Central memory CD8-positive, alpha-beta T cell (primary cell): ENCODE results near the gene DNAJC7.

Experiments used
- ATAC-seq: fragments of 150-1000 bp; cut with Tn5 transposase; replicated peaks from 2 replicates; pipeline ENCODE4 v1.10.0; 2022; ENCODE audit warnings: mild to moderate bottlenecking, moderate FRiP score, moderate number of reproducible peaks; ENCODE audit not compliant: poor library complexity, severe bottlenecking; ENCODE audit errors: extremely low read depth
- DNase-seq, 2 donors: peaks; one replicate each; pipeline ENCODE4 v3.0.0; 2021; ENCODE audit warnings: low spot score in 2 of 2
- H3K27ac Mint-ChIP-seq: one replicate; pipeline ENCODE4 v1.8.0; 2022; ENCODE audit warnings: low read depth, mild to moderate bottlenecking, moderate library complexity, mixed read lengths
- H3K27me3 Mint-ChIP-seq: one replicate; pipeline ENCODE4 v1.8.0; 2022; ENCODE audit warnings: mixed read lengths
- H3K36me3 Mint-ChIP-seq: one replicate; pipeline ENCODE4 v1.8.0; 2022; ENCODE audit warnings: mild to moderate bottlenecking, moderate library complexity, mixed read lengths; ENCODE audit not compliant: insufficient read depth
- H3K4me1 Mint-ChIP-seq: one replicate; pipeline ENCODE4 v1.8.0; 2022; ENCODE audit warnings: mixed read lengths
- H3K4me3 Mint-ChIP-seq: one replicate; pipeline ENCODE4 v1.8.0; 2022; ENCODE audit warnings: mild to moderate bottlenecking, moderate library complexity, mixed read lengths
- H3K9me3 Mint-ChIP-seq: one replicate; pipeline ENCODE4 v1.8.0; 2022; ENCODE audit warnings: mixed read lengths

The DNAJC7 gene

DNA sequence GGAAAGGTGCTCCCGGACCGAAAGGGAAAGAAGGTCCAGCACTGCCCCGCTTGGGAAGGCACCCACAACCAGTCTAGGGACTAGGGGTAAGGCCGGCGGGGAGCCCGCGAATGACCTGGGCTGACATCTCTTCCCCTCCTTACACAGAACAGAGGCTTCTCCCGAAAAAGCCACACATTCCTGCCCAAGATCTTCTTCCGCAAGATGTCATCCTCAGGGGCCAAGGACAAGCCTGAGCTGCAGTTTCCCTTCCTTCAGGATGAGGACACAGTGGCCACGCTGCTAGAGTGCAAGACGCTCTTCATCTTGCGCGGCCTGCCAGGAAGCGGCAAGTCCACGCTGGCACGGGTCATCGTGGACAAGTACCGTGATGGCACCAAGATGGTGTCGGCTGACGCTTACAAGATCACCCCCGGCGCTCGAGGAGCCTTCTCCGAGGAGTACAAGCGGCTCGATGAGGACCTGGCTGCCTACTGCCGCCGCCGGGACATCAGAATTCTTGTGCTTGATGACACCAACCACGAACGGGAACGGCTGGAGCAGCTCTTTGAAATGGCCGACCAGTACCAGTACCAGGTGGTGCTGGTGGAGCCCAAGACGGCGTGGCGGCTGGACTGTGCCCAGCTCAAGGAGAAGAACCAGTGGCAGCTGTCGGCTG lies 49.2 kb downstream of the DNAJC7 start:
- no peaks in the 10 kb centered on the region for H3K9me3 Mint-ChIP-seq

DNA sequence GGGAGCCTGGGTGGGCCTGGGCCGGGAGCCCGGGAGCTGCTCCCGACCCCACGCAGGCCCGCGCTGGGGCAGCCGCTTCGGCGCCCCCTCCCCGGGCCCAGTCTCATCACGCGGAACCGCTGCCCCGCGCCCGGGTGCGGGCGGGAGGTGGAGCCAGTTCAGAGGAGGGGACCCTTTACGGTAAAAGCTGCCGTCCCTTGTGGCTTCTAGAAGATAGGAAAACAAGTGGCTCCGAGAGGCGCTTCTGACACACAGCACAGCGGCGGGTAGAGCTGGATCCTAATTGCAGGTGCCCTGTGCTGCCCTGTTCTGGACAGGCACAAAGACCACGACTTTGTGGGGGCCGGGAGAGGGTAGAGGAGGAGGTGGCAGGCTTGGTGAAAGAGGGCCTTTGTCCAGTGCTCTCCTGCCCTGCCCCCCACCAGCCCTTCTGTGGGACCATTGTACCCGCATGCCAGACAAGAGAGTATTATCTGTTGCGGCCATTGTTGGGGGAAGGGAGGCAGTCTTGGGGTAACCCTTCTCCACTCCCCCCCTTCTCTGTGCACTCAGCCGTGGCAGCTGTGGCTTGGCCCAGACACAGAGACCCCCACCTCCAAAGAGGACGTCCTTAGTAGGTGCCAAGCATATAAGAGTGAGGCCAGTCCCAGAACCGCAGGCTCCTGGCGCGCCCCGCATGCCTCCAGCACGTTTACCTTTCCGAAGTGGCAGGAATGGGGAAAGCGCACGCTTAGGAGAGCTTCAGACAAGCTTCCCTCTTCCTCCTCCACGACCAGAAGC lies 49.9 kb downstream of the DNAJC7 start:
- H3K27me3 Mint-ChIP-seq: no peaks in the 10 kb centered on the region

More for the DNA sequence above, 49.2 kb downstream of the DNAJC7 start:
- ATAC-seq: no peak
- H3K36me3 Mint-ChIP-seq: peaks cover 23% of the 10 kb centered on the region
- no peaks in the 10 kb centered on the region for H3K27me3 Mint-ChIP-seq
- peaks cover 28% of the 10 kb centered on the region for H3K4me1 Mint-ChIP-seq
- no peak overlapping the region for H3K27ac Mint-ChIP-seq
- DNase-seq: no peak
- H3K4me3 Mint-ChIP-seq: peak overlapping the region; percentile 86

DNA sequence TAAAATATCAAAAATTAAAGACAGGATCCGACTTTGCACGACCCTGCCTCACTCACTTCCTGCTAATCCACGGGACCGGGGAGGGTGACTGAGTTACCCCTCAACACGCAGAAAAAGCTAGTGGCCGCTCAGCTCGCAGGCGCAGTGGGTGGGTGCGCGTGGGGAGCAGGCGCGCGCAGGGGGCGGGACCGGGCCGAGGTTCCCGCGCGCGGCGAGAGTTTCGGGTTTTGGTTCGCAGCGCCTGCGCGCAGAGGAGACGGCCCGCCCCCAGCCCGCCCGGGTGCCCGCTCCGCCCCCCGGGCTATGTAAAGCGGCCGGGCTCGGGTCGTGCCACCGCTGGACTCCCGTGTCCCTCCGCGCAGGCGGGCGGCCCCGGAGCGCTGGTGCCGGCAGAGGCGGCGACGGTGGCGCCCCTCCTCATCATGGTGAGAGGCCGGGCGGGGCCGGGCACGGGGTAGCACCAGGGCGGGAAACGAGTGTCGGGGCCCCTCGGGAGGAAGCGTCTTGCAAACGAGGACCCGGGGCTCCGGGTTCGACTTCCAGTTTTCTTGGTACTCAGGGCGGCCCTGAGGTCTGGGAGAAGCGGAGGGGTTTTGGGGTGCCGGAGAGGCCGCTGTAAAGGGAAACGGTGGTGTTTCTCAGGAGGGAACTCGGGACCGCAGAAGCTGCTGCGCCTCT lies 50.6 kb downstream of the DNAJC7 start, which contains the start of gene CNP:
Gene CNP, plus strand, starts transcription at position 333 of the 678 bp plus-strand sequence. Its CDS starts 90 bp downstream, at position 423.
- peaks cover 25% of the 10 kb centered on the region for H3K36me3 Mint-ChIP-seq
- ATAC-seq (peak; percentile 85), DNase-seq (peak; percentile 78 to 81)
- H3K27ac Mint-ChIP-seq: peak within 1 kb of the TSS; percentile 94
- H3K4me3 Mint-ChIP-seq: peak within 1 kb of the TSS; percentile 86
- no peaks in the 10 kb centered on the region for H3K27me3 Mint-ChIP-seq
- H3K9me3 Mint-ChIP-seq: no peaks in the 10 kb centered on the region
- H3K4me1 Mint-ChIP-seq: peaks cover 21% of the 10 kb centered on the region

More for the DNA sequence above, 49.9 kb downstream of the DNAJC7 start:
- peaks cover 23% of the 10 kb centered on the region for H3K4me1 Mint-ChIP-seq
- DNase-seq (peak in 1 of 2 donors; percentile 13), ATAC-seq (peak; percentile 5)
- H3K9me3 Mint-ChIP-seq: no peaks in the 10 kb centered on the region
- H3K27ac Mint-ChIP-seq: peak overlapping the region; percentile 94
- peaks cover 21% of the 10 kb centered on the region for H3K36me3 Mint-ChIP-seq
- peak overlapping the region; percentile 86 for H3K4me3 Mint-ChIP-seq

DNA sequence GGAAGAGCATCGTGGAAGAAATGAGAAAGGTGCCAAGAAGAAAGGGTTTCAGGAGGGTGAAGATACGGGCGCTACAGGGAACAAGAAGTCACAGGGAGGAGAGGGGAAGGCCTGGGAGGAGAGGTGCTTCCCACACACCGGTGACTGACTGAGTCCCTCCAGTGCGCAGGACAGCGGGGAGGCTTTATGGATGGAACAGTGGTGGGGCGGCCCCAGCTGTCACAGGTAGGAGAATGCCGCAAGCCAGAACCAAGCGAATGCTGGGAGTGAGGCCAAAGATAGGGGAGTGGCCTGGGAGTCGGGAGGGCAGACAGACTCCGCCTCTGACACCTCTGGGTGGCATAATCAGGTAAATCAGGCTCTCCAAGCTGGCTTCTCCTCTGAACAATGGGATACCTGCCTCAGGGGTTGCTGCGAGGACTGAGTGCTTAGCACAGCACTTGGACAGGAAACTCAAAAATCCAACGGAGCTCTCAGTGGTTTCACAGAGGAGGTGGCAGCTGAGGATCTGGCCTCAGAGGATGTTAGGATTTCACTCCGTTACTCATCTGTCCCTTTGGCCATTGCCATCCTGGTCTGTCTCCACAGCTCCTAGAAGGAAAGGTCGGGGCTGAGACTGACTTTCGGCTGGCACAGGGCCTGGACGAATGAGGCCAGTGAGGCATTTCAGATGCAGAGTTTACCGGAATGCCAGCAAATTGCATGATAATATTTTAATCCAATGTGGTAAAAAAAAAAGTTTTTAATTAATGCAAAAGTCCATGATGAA lies 51.4 kb downstream of the DNAJC7 start:
- H3K27me3 Mint-ChIP-seq: no peaks in the 10 kb centered on the region
- H3K27ac Mint-ChIP-seq: peak overlapping the region; percentile 94
- H3K36me3 Mint-ChIP-seq: peaks cover 25% of the 10 kb centered on the region
- DNase-seq (peak; percentile 25 to 29), ATAC-seq (peak; percentile 37)
- no peaks in the 10 kb centered on the region for H3K9me3 Mint-ChIP-seq
- peak overlapping the region; percentile 86 for H3K4me3 Mint-ChIP-seq
- peaks cover 21% of the 10 kb centered on the region for H3K4me1 Mint-ChIP-seq

DNA sequence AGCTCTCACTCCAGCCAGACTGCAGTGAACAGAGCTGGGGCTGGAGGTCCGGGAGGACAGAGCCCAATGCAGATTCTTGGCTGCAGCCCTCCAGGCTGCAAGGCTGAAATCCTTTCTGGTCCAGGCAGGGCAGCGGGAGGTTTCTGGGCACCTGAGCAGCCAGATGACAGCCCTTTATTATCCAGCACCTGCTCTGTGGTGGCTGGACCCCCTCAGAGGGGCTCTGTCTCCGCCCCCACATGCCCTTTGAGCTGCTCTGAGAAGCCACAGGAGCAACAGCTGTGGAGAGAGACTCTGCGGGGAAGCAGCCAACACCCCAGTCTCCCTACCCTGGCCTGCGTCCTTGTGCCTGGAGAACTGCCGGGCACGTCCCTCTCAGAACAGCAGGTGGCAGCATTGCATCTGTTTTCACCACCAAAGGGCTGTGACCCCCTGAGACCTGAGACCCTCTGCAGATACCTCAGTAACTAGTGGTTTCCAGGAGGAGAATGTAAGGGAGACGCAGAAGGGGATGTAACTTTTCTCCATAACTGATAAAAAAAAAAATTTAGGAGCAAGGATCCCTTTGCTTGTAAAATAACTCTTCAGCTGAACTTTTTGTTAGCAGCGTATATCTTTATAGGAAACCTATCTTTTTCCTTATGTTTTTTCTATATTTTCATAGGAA lies 54.3 kb downstream of the DNAJC7 start:
- no peaks in the 10 kb centered on the region for H3K9me3 Mint-ChIP-seq
- H3K27me3 Mint-ChIP-seq: no peaks in the 10 kb centered on the region
- DNase-seq (peak; percentile 42 to 59), ATAC-seq (no peak)
- H3K36me3 Mint-ChIP-seq: peaks cover 16% of the 10 kb centered on the region
- no peak overlapping the region for H3K4me3 Mint-ChIP-seq
- H3K27ac Mint-ChIP-seq: no peak overlapping the region
- H3K4me1 Mint-ChIP-seq: peaks cover 17% of the 10 kb centered on the region

DNA sequence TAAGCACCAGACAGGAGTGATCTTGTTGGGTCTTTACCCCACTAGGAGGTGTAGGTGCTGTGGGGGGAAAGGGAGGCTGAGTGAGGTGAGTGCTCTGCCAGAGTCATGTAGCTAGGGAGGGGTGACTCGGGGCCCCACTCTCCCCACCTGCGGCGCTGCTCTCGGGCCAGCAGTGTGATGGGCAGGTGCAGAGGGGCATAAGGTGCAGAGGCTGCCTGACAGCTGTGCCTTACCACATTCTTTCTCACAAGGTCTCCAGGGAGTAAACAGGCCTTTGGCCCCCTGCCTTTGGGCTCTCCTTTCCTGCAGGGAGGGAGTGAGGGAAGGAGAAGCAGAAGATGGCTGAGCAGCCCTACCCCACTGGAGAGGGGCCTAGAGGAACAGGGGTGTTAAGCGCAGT lies 55.1 kb downstream of the DNAJC7 start:
- no peak for DNase-seq
- Mint-ChIP-seq H3K4me3 (no peak overlapping the region), H3K36me3 (peaks cover 13% of the 10 kb centered on the region), H3K27ac (no peak overlapping the region), H3K4me1 (peaks cover 14% of the 10 kb centered on the region), H3K9me3 (no peaks in the 10 kb centered on the region), H3K27me3 (no peaks in the 10 kb centered on the region)
- no peak for ATAC-seq

DNA sequence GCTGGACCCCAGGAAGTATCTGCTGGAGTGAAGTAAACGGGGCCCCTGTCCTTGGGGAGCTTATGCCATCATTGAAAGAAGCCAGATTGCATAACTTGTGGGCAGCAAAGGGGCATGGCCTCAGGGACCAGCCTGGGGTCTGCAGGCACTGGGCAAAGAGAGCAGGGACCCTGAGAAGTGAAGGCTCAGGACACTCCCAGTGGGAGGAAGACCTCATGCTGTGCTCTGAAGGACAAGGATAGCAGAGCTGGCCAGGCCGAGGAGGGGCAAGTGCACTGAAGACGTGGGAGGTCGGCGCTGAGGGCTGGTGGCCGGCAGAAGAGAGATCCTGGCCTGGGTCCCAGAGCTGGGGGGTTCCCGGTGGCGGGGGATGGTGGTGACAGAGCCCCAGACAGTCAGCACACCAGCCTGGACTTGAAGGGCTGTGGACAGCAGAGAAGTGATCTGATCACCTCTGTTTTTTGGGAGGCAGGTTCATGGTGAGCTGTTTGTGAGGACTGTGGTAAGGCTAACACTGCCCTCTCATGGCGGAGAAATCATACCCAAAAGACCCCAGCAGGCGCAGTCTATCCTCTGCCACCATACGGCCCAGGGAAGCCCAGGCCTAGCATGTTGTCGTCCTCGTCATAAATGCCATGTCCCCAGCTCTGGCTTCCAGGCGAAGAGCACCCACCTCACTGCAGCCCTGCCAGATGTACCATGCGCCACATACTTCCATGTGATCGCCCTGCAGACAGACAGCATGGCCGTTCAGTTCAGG lies 57.7 kb downstream of the DNAJC7 start:
- ATAC-seq (no peak), DNase-seq (no peak)
- Mint-ChIP-seq H3K4me3 (no peak overlapping the region), H3K36me3 (peaks cover 6% of the 10 kb centered on the region), H3K9me3 (no peaks in the 10 kb centered on the region), H3K27me3 (no peaks in the 10 kb centered on the region), H3K4me1 (no peaks in the 10 kb centered on the region), H3K27ac (no peak overlapping the region)

DNA sequence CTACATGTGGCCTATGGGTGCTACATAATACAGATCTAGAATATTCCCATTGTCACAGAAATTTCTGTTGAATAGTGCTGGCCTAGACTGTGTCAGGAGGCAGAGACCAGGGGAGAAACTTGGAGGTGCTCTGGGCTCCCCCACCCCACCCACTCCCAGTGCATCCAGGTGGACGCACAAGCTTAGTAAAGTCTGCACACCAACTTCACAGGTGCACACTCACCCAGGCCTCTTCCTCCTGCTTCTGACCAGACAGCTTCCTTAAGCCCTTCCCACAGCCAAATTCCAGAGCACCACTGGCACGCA lies 58.3 kb downstream of the DNAJC7 start:
- Mint-ChIP-seq H3K4me3 (no peak overlapping the region), H3K4me1 (no peaks in the 10 kb centered on the region), H3K27ac (no peak overlapping the region), H3K27me3 (no peaks in the 10 kb centered on the region), H3K36me3 (peaks cover 6% of the 10 kb centered on the region), H3K9me3 (no peaks in the 10 kb centered on the region)
- no peak for DNase-seq
- ATAC-seq: no peak

DNA sequence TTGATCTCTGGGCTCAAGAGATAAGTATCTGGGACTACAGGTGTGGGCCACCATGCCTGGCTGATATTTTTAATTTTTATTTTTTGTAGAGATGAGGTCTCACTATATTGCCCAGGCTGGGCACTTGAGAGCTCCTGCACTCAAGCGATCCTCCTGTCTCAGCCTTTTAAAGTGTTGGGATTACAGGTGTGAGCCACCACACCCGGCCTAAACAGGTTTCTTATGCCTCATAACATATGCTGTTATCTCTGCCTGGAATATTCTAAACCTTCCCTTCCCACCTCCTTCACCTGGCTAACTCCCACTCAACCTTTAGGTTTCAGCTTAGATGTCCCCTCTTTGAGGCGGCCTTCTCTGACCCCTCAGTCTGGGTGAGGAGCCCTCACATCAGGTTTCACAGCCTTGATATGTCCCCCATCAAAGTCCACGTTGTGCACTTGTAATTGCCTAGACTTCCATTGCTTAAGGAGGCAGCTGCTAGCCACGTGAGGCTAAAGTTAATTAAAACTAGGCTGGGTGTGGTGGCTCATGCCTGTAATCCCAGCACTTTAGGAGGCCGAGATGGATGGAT lies 59.3 kb downstream of the DNAJC7 start:
- Mint-ChIP-seq H3K4me1 (no peaks in the 10 kb centered on the region), H3K27me3 (no peaks in the 10 kb centered on the region), H3K27ac (no peak overlapping the region), H3K4me3 (no peak overlapping the region), H3K9me3 (no peaks in the 10 kb centered on the region), H3K36me3 (peaks cover 6% of the 10 kb centered on the region)
- DNase-seq: no peak
- ATAC-seq: no peak

DNA sequence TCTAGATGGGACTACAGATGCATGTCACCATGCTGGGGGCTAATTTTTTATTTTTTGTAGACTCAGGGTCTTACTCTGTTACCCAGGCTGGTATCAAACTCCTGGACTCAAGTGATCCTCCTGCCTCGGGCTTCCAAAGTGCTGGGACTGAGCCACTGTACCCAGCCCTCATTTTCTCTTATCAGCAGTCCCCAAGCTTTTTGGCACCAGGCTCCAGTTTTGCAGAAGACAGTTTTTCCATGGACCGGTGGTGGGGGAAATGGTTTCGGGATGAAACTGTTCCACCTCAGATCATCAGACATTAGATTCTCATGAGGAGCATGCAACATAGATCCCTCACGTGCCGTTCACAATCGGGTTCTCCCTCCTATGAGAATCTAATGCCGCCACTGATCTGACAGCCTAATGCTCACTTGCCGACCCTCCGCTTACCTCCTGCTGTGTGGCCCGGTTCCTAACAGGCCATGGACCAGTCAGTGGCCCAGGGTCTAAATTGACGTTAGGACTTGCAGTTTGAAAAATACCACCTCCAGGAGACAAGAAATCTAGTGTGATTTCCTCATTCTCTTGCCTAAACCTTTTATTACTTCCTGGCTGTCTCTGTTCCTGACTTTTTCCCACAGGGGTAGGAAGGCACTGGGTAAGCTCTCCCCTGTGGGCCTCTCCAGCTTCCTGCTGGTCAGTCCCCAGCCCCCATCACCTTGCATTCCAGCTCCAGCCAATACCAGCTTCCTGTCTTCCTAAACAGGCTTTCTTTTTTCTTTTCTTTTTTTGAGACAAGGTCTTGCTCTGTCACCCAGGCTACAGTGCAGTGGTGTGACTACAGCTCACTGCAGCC lies 60.0 kb downstream of the DNAJC7 start:
- no peak overlapping the region for H3K27ac Mint-ChIP-seq
- H3K4me3 Mint-ChIP-seq: no peak overlapping the region
- peaks cover 6% of the 10 kb centered on the region for H3K36me3 Mint-ChIP-seq
- no peaks in the 10 kb centered on the region for H3K9me3 Mint-ChIP-seq
- no peaks in the 10 kb centered on the region for H3K27me3 Mint-ChIP-seq
- H3K4me1 Mint-ChIP-seq: no peaks in the 10 kb centered on the region
- DNase-seq (no peak), ATAC-seq (no peak)
